ENCODE measurements around the gene TCEAL8. TPM values are rescaled to one million over a fixed set of nuclear protein-coding genes. Genes with fewer than 3 reads are reported as not detected.

Gene TCEAL8
- total RNA-seq, 1 experiment from 2014 or later, result 37.3 TPM

DNA sequence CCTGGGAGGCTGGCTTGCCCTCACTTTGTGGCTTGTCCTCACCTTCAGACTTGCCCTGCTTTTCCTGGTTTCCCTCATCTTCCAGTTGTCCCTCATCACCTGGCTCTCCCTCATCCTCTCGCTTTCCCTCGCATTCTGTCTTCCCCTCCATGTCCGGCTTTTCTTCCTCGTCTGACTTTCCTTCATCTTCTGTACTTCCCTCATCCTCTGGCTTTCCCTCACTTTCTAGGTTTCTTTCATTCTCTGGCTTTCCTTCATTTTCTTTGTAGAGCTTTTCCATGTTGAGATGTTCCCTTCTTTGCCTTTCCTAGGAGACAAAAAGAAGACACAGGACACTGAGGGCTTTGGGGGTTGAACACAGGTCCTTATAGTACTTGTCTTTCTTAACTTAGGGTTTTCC, 19.3 kb upstream of the TCEAL8 start:
- ChIA-PET POLR2A (no interaction called here), RAD21 (ENCODE audit: low non-redundant PET in 1 of 2, low total read pairs in 2 of 2, uncharacterized antibody in 2 of 2, unreplicated experiment in 2 of 2) (no interaction called here), CTCF (no interaction called here)
- ATAC-seq (no peak), DNase-seq (ENCODE audit: low read depth, low spot score) (no peak)
- no peaks in the 10 kb centered on the region for H4K20me1 ChIP-seq (ENCODE audit: insufficient read depth)
- H3K4me2 ChIP-seq (ENCODE audit: low read length), result no peak overlapping the region
- no peaks in the 10 kb centered on the region for H3K79me2 ChIP-seq (ENCODE audit: insufficient read depth, low read length)
- no peaks in the 10 kb centered on the region for H3K4me1 ChIP-seq (ENCODE audit: control insufficient read depth in 1 of 2, insufficient read depth in 2 of 2, low read length in 2 of 2)
- intact Hi-C loops (cut with micrococcal nuclease), result no loop called here
- no peaks in the 10 kb centered on the region for H3K9me3 ChIP-seq (ENCODE audit: control insufficient read depth in 1 of 2, insufficient read depth in 1 of 2, low read depth in 1 of 2, low read length in 2 of 2)
- H3K27ac ChIP-seq (ENCODE audit: low read depth, low read length), result no peak overlapping the region
- no peak overlapping the region for H3K4me3 ChIP-seq (replicated peaks in 1 of 2; ENCODE audit: low read depth in 1 of 2, low read length in 2 of 2)
- TF ChIP-seq SIN3A (IDR thresholded peaks at IDR 0.05; ENCODE audit: low read depth) (no peak), ZNF274 (IDR thresholded peaks at IDR 0.05; ENCODE audit: low read depth, low read length) (no peak), POLR2A (IDR thresholded peaks at IDR 0.05; ENCODE audit: borderline replicate concordance, extremely low read depth, insufficient read depth, insufficient read length) (no peak), ATF3 (IDR thresholded peaks at IDR 0.05) (no peak), JUND (IDR thresholded peaks at IDR 0.05) (no peak), SRF (IDR thresholded peaks at IDR 0.05; ENCODE audit: low read depth) (no peak), ELF1 (IDR thresholded peaks at IDR 0.05; ENCODE audit: borderline replicate concordance, low read depth) (no peak), ZFX (IDR thresholded peaks at IDR 0.05) (no peak), POLR2AphosphoS5 (IDR thresholded peaks at IDR 0.05; ENCODE audit: low read depth, low read length) (no peak), EZH2 (IDR thresholded peaks at IDR 0.05) (no peak), EGR1 (IDR thresholded peaks at IDR 0.05; ENCODE audit: low read depth) (no peak), CBX3 (IDR thresholded peaks at IDR 0.05; ENCODE audit: low read depth) (no peak), CEBPB (IDR thresholded peaks at IDR 0.05; ENCODE audit: low read depth) (no peak), FOSL1 (IDR thresholded peaks at IDR 0.05; ENCODE audit: low read depth) (no peak)
- TF ChIP-seq, protein P1, sequence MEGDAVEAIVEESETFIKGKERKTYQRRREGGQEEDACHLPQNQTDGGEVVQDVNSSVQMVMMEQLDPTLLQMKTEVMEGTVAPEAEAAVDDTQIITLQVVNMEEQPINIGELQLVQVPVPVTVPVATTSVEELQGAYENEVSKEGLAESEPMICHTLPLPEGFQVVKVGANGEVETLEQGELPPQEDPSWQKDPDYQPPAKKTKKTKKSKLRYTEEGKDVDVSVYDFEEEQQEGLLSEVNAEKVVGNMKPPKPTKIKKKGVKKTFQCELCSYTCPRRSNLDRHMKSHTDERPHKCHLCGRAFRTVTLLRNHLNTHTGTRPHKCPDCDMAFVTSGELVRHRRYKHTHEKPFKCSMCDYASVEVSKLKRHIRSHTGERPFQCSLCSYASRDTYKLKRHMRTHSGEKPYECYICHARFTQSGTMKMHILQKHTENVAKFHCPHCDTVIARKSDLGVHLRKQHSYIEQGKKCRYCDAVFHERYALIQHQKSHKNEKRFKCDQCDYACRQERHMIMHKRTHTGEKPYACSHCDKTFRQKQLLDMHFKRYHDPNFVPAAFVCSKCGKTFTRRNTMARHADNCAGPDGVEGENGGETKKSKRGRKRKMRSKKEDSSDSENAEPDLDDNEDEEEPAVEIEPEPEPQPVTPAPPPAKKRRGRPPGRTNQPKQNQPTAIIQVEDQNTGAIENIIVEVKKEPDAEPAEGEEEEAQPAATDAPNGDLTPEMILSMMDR (IDR thresholded peaks at IDR 0.05 in 2 of 3, conservative IDR thresholded peaks at IDR 0.05 in 1 of 3; ENCODE audit: borderline replicate concordance in 1 of 3, insufficient read depth in 1 of 3, low read depth in 2 of 3, low read length in 2 of 3), result no peak
- H3K36me3 ChIP-seq (ENCODE audit: control insufficient read depth in 1 of 2, insufficient read depth in 2 of 2, low read length in 2 of 2), result no peaks in the 10 kb centered on the region
- BruUV-seq (replicated peaks), result no TSS peak
- H3K9ac ChIP-seq (ENCODE audit: low read length), result no peak overlapping the region
- no peaks in the 10 kb centered on the region; the same call in 1 of the 2 replicates for H3K27me3 ChIP-seq (ENCODE audit: insufficient read depth, low read length)
- H2AFZ ChIP-seq (ENCODE audit: low read depth, low read length, poor library complexity, severe bottlenecking), result no peak overlapping the region
- H3K9me2 ChIP-seq (ENCODE audit: insufficient read depth), result no peaks in the 10 kb centered on the region

All from HCT116 (cell line).